NCI-H1694 treated with DMSO at 0.1 percent for 48 hours (cell line): ENCODE data around the gene SCARB1.

ENCODE experiments used
- DNase-seq: peaks from one replicate; lab custom pipeline; 2025; lab: John Stamatoyannopoulos, UW

The SCARB1 gene

DNA sequence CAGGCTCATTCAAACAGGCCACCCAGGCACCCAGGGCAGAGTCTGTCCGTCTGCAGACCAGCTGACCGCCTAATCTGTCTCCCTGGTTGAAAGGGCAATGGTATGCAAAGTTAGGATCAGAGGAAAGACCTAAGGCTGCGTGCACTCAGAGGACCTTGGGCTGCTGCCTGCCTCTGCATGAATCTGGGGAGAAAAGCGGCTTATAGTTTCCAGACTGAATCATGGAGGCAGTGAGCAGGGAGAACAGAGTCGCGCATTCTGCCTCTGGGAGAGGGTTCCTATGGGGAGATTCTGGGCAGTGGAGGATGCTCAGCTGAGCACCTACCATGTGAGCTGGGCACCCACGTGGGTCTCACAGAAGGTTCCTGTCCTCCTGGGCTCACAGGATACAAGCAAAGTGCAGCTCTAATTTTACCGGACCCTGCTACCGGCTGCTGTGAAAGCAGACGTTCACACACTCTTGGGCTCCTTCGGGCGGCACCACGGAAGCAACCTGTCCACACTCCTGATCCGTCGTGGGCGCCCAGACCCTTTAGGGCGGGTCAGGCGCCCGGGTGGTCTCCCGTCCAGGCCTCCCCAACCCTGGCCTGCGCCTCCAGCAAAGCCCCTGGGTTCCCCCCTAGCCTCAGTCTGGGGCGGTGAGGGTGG, 772 bp downstream of the SCARB1 start:
- DNase-seq = no peak

DNA sequence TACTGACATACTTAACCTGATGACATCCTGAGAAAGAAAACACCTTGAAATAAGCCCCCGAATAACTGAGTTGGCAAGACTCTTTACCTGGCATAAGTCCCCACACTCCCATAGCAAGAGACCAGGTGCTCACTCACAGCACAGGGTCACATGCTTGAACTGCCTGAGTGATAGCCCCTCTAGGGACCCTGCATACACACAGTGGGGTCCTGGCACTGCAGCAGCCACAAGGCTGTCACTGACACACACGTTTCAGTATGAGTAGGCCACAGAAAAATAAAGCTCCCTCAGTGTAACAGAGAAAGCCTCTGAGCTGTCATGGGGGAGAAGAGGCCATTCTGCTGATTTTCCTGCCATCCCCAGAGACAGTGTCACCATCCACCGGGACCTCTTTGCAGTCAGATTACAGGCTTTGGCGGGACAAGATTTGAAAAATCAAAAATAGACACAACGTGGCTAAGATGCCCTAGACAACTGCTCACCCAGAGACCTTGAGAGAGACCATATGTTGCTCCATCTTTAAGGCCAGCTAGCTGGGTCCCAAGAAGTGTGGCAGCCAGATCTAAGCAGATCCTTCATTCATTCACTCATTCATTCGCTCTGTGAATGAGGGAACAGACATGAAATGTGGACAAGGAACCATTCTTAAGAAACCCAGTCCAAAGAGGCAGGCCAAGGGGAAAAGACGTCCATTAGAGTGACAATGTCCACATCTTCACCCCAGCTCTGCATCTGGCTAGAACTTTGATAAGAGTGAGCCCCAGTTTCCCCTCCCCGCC, 1.6 kb downstream of the SCARB1 start:
- DNase-seq = no peak

DNA sequence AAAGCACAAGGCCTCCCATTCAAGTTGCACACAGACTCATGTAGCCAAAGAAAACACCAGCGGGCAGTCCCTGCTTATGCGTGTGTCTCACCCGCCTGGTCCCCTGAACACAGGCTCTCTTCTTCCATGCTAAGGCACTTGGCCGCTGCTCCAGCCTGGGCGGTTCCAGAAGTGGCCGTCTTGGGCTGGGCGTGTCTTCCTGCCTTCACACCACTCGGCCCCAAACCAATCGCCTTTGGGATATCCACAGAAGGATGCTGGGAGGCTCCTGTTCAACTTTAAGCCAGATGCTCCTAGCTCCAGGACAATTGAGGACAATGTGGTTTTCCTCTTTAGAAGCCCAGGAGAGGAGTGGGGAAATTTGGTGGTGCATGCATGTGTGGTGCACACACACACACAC, 2.2 kb downstream of the SCARB1 start:
- no peak for DNase-seq

DNA sequence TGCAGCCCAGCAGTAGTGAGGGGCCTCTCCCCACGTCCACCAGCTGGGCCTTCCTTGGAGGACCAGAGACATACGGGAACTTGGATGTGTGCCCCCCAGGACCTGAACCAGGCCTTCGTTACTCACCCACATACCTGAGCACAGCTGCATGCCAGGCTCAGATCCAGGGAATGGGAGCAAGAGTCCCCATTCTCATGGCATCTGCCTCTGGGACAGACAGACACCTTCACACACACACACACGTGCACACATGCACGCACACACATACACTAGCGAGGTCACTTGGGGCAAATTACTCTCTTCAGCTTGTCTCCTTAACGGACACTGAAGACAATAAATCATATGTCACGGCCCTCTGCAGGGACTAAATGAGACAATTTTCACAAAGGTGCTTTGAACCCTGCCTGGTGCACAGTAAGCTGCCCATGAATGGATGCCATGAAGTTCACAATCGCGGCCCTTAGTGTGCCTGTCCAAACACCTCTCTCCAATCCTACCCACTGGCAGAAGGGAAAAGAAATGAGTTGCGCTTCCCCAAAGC, 5.7 kb downstream of the SCARB1 start:
- no peak for DNase-seq

DNA sequence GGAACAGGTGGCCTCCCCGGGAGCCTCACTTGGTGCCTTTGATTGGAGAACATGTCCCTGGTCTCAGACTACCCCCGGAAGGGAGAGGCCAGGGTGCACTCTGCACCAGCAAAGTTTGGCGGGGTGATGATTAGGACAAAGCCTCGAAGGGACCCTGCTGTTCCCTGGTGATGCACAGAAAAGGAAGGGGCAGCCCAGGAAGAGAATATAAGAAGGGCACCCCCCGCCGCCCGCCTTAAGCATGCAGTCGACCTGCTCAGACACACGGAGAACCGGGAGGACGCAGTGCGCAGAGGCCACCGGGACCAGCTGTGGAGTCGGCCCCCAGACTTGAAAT, 6.9 kb downstream of the SCARB1 start:
- DNase-seq = no peak

DNA sequence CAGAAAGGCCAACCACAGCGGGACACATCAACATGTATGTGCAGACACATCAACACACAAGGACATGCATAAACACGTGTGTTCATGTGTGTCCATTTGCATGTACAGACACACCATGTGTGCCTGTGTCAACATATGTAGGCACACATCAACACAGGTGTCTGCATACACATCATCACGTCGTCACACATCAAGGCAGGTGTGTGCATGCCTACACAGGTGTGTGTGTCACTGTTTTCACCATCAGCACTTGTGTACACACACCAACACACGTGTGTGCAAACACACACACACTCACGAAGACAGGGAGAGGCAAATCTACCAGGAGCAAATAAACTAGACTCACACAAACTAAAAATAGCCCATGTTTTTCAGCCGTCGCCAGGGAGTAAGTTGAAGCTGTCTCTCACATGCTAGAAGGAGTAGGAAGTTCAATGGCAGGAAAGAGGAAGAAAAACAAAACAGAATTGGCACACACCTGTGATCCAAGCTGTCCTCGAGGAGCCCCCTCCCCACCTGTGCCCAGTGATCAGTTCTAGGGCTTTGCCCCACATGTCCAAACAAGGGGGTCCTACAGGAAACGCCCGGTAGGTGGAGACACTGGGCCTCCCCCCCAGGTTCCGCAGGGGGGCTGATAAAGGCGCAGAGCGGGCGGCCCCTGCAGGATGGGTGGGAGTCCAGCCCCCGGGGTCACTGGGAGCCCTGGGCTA, 7.4 kb downstream of the SCARB1 start:
- no peak for DNase-seq

DNA sequence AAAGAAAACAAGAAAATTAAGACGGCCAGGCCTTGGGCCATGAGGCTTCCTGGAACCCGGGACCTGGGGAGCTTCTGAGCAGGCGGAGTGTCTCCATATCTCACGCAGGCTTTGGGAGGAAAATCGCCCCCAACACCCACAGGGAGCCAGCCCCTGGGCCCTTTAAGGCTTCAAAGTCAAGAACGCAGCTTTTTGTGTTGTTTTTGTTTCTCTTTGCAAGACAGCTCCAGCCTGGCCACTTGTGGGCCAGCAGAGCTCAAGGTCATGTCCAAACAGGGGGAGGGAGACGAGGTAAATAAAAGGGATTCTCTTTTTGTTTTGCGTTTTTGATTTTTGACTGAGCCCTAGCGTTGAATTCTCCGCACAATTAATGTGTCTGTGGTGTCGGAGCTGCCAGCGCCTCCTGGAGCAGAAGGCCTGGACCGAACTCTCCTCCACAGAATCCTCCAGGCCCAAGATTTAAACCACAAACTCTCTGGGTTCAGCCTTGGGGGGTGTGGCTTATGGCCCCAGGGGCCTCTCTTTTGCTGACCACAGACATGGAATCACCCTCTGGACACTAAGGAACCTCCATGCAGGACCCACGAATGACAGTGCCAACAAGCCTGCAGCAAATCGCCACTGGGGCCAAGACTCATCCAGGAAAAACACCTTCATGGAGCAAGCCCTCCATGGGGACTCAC, 8.2 kb downstream of the SCARB1 start:
- no peak for DNase-seq

DNA sequence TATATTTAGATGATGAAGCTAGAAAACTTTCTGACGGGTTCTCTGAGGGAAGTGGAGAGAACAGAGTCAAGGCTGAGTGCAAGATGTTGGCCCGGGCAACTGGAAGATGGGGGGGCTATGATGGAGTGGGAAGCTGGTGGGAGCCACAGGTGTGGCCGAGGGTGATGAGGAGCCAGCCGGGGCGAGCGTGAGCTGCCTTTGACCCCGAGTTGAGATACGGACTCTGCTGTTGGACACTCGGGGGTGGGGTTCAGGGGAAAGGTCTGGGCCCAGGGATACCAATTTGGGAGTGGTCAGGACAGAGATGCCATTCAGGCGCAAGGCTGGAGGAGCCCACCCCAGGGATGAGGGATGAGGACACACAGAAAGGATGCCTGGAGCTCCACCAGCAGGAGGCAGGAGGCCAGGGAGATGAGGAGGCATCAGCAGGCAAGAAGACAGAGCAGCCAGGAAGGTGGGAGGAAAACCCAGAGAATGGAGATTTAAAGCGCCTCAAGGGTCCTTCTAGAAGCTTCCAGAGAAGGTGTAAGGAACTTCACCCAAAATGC, 9.0 kb downstream of the SCARB1 start:
- no peak for DNase-seq

DNA sequence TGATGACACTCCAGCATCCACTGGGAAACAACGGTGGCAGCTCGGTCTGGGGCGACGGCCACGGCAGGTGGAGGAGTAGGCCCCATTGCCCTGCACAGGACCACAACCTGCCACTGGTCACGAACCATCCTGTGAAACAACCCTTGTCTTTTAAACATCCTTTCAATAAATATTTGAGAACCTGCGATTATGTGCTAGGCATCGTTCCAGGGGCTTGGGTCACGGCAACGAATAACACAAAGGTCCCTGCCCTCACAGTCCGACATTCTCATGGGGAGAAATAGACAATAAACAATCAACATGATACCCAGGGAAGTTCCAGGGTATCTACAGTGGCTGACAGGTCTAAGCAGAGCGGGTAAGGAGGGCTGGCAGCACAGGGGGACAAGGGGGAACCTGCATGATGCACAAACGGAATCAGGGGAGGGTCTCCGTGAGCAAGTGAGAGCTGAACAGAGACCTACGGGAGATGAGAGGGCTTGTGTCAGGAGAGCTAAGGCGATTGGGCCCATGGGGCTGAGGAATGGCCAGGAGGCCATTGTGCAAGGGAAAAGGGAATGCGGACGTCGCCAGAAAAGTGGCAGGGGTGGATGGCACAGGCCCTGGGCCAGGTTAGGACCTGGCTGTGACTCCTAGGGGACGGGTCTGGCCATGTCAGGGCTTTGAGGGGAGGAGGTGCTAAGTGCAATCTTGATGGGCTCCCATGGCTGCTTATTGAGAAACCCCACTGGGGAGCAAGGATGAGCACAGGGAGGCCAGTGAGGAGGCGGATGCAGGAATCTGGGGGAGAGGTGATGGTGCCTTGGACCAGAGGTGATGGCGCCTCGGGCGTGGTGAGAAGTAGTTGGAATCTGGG, 9.7 kb downstream of the SCARB1 start:
- DNase-seq = no peak

DNA sequence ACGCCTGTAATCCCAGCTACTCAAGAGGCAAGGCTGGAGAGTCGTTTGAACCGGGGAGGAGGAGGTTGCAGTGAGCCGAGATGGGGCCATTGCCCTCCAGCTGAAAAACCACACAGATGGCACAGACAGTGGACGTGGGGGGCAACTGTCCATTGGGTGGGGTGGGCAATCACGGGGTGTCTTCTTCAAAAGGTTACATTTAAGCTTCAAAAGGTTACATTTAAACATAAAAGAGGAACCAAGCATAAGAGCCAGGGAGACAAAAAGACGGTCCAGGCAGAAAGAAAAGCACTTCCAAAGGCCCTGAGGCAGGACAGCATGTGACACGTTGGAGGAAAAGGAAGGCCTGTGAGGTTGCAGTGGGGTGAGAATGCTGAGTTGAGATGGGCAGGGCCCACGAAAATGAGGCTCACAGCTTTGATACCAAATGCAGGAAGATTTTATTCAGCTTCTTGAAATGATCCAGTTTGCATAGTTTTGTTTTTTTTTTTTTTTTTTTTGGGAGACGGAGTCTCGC, 10.7 kb downstream of the SCARB1 start:
- DNase-seq = no peak

DNA sequence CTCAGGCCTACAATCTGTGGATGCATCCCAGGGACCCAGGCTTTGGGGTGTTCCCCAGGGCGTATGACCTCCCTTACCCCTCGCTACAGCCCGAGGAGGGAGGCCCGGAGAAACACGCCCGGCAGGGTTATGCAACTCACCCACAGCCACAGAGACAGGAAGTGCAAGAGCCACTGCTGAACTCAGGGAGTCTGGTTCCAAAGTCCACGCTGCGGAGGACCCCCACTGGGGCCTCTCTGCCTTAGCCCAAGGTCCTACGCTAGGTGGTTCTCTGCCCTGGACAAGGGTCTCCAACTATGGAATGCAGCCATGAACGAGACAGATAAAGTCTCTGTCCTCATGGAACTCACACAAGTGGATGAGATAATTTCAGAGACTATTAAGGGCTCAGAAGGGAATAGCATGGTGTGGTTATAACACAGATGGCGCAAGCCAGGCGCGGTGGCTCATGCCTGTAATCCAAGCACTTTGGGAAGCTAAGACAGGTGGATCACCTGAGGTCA, 11.3 kb downstream of the SCARB1 start:
- DNase-seq = no peak

DNA sequence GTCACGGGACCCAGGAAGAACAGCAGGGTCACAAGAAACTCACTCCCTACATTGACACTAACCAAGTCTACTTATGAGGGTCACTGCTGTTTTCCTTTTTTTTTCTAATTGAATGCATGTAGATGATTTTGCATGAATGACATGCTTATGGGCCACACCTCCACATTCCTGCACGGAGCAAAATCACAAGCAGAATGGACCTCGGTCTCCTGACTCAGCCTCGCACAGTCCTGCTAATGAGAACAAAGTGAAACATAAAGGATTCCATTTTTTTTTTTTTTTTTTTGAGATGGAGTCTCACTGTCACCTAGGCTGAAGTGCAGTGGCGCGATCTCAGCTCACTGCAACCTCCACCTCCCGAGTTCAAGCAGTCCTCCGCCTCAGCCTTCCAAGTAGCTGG, 12.3 kb downstream of the SCARB1 start:
- no peak for DNase-seq

DNA sequence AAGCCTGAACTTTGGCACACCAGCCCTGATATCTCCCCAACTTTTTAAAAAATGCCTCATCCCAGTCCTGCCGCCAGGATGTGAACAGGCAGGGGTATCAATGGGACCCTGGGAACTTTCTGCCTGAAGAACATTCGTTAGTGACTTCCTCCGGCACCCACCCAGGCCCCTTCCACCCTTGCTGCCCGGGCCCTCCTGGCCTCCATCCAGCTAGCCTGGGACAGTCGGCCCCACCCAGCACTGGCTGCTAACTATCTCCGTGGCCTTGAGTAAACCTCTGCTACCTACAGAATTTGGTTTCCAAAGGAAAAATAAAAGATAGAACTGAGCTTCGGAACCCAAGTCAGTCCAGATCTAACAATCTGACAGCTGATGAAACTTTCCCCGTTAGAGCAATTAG, 14.3 kb downstream of the SCARB1 start:
- no peak for DNase-seq

DNA sequence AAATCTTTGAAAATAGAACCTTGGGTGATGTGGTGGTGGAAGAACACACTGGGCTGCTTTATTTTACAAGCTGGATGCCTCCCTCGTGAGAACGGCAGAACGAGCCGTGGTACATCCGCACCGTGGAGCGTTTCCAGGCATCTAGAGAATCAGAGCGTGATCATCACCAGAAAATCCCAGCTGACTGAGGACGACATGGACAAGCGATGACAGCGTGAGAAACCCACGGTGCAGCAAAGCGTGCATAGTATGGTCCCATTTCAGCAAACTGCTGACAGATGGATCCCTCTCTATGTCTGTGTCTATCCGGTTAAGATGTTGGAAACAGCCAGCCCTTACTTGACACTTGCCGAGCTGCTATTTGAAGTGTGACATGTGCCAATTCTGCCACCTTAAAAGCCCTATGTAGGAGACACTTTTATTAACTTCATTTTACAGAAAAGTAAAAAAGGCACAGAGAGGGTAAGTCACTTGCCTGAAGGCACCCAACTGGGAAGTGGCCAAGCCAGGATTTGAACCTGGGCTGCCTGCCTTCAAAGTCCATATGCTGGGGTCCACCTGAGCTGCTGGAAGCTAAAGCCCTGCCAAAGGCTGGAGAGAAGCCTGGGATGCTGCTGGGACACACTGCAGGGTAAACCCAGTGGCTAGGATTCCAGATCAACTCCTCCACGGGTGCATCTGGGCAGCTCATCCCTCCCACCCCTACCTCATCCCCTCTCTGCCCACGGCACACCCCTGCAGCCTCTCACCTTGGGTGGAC, 14.9 kb downstream of the SCARB1 start:
- DNase-seq = no peak

DNA sequence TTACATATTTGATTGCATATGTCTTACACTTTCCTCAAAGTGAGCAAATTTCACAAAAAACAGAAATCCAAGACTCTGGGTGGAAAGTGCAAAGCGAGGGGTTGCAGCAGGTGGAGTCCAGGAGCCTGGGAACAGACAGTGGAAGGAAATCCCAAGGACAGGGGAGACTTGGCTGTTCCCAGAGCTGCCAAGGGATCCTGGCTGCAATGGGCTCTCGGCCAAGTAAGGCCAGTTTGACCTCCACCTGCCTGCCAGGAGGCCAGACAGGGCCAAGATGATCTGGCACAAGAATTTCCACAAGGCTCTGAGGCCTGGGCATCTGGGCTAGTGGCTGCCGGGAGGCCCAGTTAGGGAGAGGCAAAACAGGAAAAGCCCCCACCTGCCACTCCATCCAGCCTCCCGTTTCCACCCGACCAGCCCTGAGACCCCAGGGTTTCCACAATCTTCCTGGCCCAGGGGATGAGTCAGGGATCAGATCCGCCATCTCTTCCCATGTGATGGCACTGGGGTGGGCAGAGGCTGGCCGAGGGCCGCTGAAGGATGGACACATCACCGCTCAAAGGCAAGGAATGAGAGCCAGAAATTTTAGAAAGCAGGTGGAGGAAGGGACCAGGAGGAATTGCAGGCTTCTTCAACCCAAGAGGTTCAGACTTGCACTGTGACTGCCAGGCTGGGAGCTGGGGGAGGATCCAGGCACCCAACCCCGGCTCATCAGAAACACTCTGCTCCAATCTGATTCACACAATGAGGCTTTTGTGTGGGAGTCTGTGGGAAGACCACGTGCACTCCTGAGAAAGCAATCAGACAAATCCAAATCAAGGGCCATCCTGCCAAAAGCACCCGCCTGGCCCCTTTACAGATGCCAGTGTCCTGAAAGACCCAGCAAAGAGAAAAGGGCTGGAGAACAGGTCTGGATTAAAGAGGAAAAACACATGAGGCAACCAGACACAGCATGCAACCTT, 16.3 kb downstream of the SCARB1 start:
- no peak for DNase-seq

DNA sequence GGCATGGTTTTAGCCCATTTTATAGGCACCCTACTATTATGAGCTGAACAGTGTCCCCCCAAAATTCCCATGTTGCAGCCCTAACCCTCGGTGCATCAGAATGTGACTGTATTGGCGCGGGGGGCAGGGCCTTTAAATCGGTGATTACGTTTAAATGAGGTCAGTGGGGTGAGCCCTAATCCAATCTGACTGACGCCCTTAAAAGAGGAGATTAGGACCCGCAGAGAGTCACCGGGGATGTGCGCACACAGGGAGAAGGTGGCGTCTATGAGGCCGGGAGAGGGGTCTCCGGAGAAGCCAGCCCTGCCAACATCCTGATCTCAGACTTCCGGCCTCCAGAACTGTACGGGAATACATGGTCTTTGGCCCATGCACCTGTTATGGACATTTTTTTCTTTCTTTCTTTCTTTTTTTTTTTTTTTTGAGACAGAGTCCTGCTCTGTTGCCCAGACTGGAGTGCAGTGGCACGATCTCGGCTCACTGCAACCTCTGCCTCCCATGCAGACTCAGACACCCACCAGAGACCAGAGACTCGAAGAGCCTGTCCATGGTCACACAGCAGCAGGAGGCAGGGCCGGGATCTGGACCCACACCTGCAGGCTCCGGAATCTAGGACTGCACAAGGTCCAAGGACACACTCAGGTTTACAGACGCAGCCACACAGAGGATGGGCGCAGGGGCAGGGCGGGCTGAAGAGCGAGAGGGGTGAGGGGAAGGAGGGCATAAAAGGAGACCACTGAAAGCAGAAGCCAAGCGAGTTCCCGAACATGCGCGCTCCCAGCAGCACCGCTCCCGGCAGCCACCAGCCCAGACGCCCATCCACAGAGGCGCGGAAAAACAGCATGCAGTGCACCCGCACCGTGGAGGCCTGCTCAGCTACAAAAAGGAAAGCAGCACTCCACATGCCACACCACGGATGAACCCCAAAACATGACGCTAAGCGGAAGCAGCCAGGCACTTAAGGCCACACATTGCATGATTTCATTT, 19.0 kb downstream of the SCARB1 start:
- DNase-seq = no peak

DNA sequence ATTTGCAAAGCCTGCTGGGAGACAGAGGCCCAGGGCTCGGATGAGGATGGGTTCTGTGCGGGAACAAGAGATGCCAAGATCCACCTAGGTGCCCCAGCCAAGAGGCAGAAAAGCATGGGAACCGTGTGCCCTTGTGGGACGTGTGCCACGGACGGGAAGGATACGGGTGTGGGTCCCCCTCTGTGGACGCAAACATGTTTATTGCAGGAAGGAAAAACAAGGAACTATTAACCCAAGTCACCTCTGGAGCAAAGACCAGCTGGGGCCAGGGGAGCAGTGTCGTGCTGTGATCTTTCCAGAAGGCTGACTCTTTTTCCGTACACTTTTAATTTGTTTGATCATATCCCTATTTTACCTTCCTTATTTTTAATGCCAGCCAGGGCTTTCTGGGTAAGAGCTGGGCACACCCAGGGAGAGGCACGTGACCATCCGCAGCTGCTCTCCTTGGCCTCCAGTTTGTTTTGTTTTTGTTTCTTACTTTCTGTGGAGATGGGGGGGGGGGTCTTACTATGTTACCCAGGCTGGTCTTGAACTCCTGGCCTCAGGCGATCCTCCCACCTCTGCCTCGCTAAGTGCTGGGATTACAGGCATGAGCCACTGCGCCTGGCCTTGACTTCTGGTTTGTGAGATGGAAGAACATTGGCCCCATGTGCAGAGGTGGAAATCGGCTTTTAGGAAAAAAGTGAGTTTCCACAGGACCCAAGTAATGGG, 20.7 kb downstream of the SCARB1 start:
- no peak for DNase-seq
